Epithelial cell of prostate (primary cell): ENCODE measurements around the gene ZSCAN12.

Experiments used
- DNase-seq: peaks from one replicate; pipeline ENCODE4 v3.0.0-alpha.2; 2011; ENCODE audit warnings: low read depth, low spot score
- H3K27ac ChIP-seq: fragments of 450-650 bp; 2 replicates; pipeline ENCODE4 v1.5.1; 2017; ENCODE audit warnings: mild to moderate bottlenecking

The ZSCAN12 gene

GRCh38 chr6:28355743-28356665 lies 43.5 kb downstream of the ZSCAN12 start:
- DNase-seq = peak; percentile 41
- H3K27ac ChIP-seq = peak overlapping the region; percentile 72

GRCh38 chr6:28354688-28355554 lies 44.6 kb downstream of the ZSCAN12 start:
- peak overlapping the region; percentile 72 for H3K27ac ChIP-seq
- DNase-seq = no peak

- peak overlapping the region; percentile 72 for H3K27ac ChIP-seq
- DNase-seq = peak; percentile 69
These were observed 45.4 kb downstream of the ZSCAN12 start for GRCh38 chr6:28353981-28354676.

DNA sequence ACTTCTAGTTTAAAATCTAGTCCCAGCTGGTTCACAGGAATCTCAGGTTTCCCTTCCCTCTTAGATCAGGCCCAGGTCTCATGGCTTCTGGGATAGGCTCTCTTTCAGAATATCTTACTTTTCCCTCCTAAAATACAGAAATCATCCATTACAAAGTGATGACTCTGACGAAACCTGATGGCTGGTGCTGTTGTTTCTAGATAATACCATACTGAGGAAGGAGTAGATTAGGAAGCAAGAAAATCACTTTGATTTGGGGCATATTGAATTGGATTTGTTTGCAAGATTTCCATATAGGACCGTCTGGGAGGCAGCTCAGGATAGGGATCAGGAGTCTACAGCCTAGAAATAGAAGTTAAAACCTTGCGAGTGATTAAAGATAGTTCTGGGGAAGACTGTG lies 46.2 kb downstream of the ZSCAN12 start:
- DNase-seq = no peak
- H3K27ac ChIP-seq = peak overlapping the region; percentile 72

- H3K27ac ChIP-seq = no peak overlapping the region
- DNase-seq = no peak
These were observed 48.0 kb downstream of the ZSCAN12 start for GRCh38 chr6:28351493-28351925.

GRCh38 chr6:28351087-28351486 lies 48.5 kb downstream of the ZSCAN12 start:
- H3K27ac ChIP-seq = no peak overlapping the region
- DNase-seq = no peak

GRCh38 chr6:28349892-28350737 lies 49.4 kb downstream of the ZSCAN12 start, which contains the start of gene ZKSCAN3:
Gene ZKSCAN3, plus strand, starts transcription at chr6:28349947. Its CDS starts 9,640 bp downstream, at chr6:28359587.
- H3K27ac ChIP-seq = peak within 1 kb of the TSS; percentile 67
- no peak for DNase-seq

- peak overlapping the region; percentile 67 for H3K27ac ChIP-seq
These were observed 50.1 kb downstream of the ZSCAN12 start for GRCh38 chr6:28349344-28349891.

GRCh38 chr6:28347119-28347518 lies 52.4 kb downstream of the ZSCAN12 start:
- no peak overlapping the region for H3K27ac ChIP-seq
- DNase-seq = no peak

More at GRCh38 chr6:28349344-28349891, 50.1 kb downstream of the ZSCAN12 start:
- no peak for DNase-seq

GRCh38 chr6:28345201-28345600 lies 54.3 kb downstream of the ZSCAN12 start:
- no peak overlapping the region for H3K27ac ChIP-seq
- no peak for DNase-seq

DNA sequence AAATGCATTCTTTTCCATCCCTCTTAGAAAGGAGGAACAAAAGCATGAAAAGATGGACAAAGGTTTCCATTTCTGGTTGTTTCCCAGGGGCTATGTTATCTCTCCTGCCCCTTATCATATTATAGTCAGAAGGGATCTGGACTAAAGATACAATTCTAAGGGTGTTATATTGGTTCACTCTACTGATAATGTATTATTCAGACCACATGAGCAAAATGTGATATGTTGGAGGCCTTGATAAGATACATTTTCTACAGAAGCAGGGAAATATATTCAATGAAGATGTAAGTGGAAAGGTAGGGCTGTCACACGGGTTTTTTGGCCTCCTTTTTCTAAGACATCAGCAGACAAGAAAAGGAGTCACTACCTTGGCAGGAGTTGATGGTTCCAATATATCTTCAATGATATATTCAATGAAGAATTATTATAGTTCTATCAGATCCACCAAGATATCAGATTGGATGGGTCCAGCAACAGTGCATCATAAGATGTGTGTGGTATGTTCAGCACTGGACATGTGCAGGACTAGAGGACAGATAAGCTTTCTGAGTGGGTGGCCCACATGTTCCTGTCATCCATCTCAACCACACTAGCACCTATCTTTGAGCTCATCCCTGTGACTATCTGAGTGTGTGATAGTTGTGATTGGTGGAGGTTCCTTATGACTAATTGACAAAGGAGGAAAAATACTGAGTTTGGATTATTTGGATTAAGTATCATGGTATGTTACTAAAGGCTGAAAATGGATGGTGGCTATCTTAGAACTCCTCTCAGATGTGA lies 55.5 kb downstream of the ZSCAN12 start:
- H3K27ac ChIP-seq = no peak overlapping the region
- no peak for DNase-seq

DNA sequence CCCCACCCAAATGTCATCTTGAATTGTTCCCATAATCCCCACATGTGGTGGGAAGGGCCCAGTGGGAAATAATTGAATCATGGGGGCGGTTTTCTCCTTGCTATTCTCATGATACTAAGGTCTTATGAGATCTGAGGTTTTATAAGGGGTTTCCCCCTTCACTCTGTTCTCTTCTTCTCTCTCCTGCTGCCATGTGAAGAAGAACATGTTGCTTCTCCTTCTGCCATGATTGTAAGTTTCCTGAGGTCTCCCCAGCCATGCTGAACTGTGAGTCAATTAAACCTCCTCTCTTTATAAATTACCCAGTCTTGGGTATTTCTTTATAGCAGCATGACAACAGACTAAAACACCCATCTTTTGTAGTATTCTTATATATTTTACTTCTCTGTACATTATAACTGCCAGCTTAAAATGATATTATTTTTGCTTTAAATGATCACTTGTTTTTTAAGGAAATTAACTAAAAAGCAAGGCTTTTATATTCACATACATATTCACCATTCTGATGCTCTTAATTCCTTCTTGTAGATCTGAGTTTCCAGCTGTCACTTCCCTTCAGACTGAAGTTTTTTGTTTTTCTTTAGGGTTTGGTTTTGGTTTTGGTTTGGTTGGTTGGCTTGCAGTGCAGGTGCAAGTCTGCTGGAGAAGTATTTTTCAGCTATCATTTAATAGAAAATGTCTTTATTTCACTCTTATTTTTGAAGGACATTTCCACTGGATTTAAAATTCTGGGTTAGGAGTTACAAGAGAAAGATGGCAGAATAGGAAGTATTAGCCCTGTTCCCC lies 59.0 kb downstream of the ZSCAN12 start:
- H3K27ac ChIP-seq = no peak overlapping the region
- DNase-seq = no peak

- no peak for DNase-seq
These were observed 62.4 kb downstream of the ZSCAN12 start for GRCh38 chr6:28337121-28337520.

GRCh38 chr6:28336284-28337120 lies 63.0 kb downstream of the ZSCAN12 start:
- peak overlapping the region; percentile 93 for H3K27ac ChIP-seq
- no peak for DNase-seq

More at GRCh38 chr6:28337121-28337520, 62.4 kb downstream of the ZSCAN12 start:
- H3K27ac ChIP-seq = peak overlapping the region; percentile 93

GRCh38 chr6:28335564-28336283 lies 63.8 kb downstream of the ZSCAN12 start, which contains the start of gene ZSCAN31:
Gene ZSCAN31, minus strand, starts transcription at chr6:28336148. Its CDS starts 6,465 bp downstream, at chr6:28329683.
- DNase-seq = peak; percentile 86
- peak within 1 kb of the TSS; percentile 93 for H3K27ac ChIP-seq
